Sigmoid colon (tissue), 7 donors: ENCODE measurements around the gene SI. TPM values are rescaled to one million over a fixed set of nuclear protein-coding genes. Genes with fewer than 3 reads are reported as not detected.
"Not testable (repeated sequence)": the region's sequence is repeated elsewhere in the genome, so short reads cannot be mapped to it uniquely, and the experiment has no call there.

Source experiments
- DNase-seq: peaks from one replicate; pipeline ENCODE4 v3.0.0-alpha.2; 2019
- H3K27ac ChIP-seq, 4 donors: fragments of 200-600 bp; sonication (generic); one replicate each; pipeline ENCODE4 v1.5.1; 2016 to 2019; ENCODE audit warnings: mild to moderate bottlenecking in 1 of 4
- H3K27me3 ChIP-seq, 3 donors: fragments of 200-600 bp; sonication (generic); one replicate each; pipeline ENCODE4 v1.5.1; 2019; ENCODE audit warnings: mild to moderate bottlenecking in 1 of 3
- H3K36me3 ChIP-seq, 4 donors: fragments of 200-600 bp; sonication (generic); one replicate each; pipeline ENCODE4 v1.5.1; 2016 to 2019
- H3K4me1 ChIP-seq, 4 donors: fragments of 200-600 bp; sonication (generic); one replicate each; pipeline ENCODE4 v1.5.1; 2017 to 2019
- H3K4me3 ChIP-seq, 4 donors: fragments of 200-600 bp; sonication (generic); one replicate each; pipeline ENCODE4 v1.5.1; 2017 to 2019; ENCODE audit warnings: mild to moderate bottlenecking in 2 of 4, moderate library complexity in 1 of 4
- H3K9me3 ChIP-seq, 4 donors: fragments of 200-600 bp in 3 of 4; sonication (generic) in 3 of 4; one replicate each; pipeline versions ENCODE4 v1.5.1 to v1.6.1; 2013 to 2019
- EP300 ChIP-seq, 4 donors: sonication (generic); formaldehyde crosslinking; IDR thresholded peaks; one replicate each; pipeline ENCODE4 v1.6.1; 2017; ENCODE audit warnings: antibody characterized with exemption in 4 of 4
- POLR2A ChIP-seq, 2 donors: fragments of 450-650 bp; IDR thresholded peaks; one replicate each; pipeline ENCODE4 v1.6.1; 2016; ENCODE audit warnings: antibody characterized with exemption in 2 of 2, mild to moderate bottlenecking in 2 of 2, moderate library complexity in 2 of 2
- POLR2AphosphoS5 ChIP-seq, 4 donors: sonication (generic); formaldehyde crosslinking; IDR thresholded peaks; one replicate each; pipeline ENCODE4 v1.6.1; 2017; ENCODE audit warnings: antibody characterized with exemption in 4 of 4
- WGBS, 2 donors: extraction: QIAGEN DNeasy Blood & Tissue Kit; methylation state at CpG; one replicate each; pipeline ENCODE4 v1.1.7; 2013; 5-methylcytosine and 5-hydroxymethylcytosine counted together
- intact Hi-C: fragments of 100-400 bp; cut with DNase I; formaldehyde crosslinking; loops from one replicate; pipeline ENCODE4 v1.15.1; 2023
- polyA plus RNA-seq, 3 donors: library from polyadenylated mRNA; stranded (reverse); fragments of 200-250 nt; gene quantifications; one replicate each; pipeline ENCODE4 v1.2.3, GENCODE V29; 2013
- total RNA-seq, 4 donors: library from RNA; depleted of rRNA; stranded (reverse); fragments of >200 nt; gene quantifications; one replicate each; pipeline ENCODE4 v1.1.0, GENCODE V29; 2016
- TF ChIP-seq, protein P1 (sequence below), 4 experiments: fragments of 450-650 bp in 3 of 4; fragments of 200-600 bp in 1 of 4; IDR thresholded peaks; one replicate each; pipeline ENCODE4 v1.5.1; 2016 to 2019; ENCODE audit warnings: antibody characterized with exemption in 4 of 4, mild to moderate bottlenecking in 3 of 4, moderate library complexity in 2 of 4
- donor health status: healthy with polysubstance abuse.
- donor health status: Bipolar disorder and iron deficiency.
- donor health status: healthy.

Gene SI
- total and polyA plus RNA-seq, 7 donors = under 0.01 to 8.8 (median 3.5) TPM; not detected in 3

DNA sequence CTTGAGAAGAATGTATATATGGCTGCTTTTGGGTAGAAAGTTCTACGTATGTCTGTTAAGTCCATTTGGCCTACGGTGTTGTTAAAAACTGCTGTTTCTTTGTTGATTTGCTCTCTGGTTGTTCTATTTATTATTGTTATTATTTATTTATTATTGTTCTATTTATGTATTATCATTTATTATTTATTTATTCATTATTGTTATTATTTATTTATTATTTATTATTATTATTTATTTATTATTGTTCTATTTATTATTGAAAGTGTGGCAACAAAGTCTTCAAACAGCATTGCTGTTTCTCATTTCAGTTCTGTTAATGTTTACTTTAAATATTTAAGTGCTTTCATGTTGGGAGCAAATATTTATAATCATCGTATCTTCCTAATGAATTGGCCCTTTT is 66.7 kb downstream of the SI start:
- TF ChIP-seq, protein P1, sequence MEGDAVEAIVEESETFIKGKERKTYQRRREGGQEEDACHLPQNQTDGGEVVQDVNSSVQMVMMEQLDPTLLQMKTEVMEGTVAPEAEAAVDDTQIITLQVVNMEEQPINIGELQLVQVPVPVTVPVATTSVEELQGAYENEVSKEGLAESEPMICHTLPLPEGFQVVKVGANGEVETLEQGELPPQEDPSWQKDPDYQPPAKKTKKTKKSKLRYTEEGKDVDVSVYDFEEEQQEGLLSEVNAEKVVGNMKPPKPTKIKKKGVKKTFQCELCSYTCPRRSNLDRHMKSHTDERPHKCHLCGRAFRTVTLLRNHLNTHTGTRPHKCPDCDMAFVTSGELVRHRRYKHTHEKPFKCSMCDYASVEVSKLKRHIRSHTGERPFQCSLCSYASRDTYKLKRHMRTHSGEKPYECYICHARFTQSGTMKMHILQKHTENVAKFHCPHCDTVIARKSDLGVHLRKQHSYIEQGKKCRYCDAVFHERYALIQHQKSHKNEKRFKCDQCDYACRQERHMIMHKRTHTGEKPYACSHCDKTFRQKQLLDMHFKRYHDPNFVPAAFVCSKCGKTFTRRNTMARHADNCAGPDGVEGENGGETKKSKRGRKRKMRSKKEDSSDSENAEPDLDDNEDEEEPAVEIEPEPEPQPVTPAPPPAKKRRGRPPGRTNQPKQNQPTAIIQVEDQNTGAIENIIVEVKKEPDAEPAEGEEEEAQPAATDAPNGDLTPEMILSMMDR (IDR thresholded peaks at IDR 0.05) = no peak
- no peak for TF ChIP-seq POLR2AphosphoS5 (IDR thresholded peaks at IDR 0.05)
- TF ChIP-seq EP300 (IDR thresholded peaks at IDR 0.05) = no peak
- TF ChIP-seq POLR2A (IDR thresholded peaks at IDR 0.05) = no peak
- WGBS, 2 donors = 93 to 97% methylated on average over 3 of the region's 3 CpGs

DNA sequence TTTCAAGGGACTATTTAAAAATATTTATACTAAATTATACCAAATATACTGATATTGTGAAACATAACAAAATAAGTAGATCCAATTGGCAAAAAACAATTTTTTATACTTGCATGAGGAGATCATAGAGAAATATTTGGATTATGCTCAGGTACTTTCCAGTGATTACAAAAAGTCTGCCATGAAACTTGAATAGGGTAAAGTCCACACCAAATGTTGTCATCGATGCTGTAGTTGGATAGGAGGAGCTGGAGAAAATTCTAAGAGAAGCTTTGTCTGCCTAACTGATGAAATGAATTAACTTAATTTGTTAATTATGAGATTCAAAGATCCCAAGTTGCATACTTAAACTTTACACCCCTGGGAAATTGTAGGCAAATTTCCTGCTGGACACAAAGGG is 93.3 kb downstream of the SI start:
- no peak overlapping the region for H3K4me3 ChIP-seq
- no peak overlapping the region for H3K27ac ChIP-seq
- no peaks in the 10 kb centered on the region for H3K4me1 ChIP-seq
- H3K27me3 ChIP-seq = no peaks in the 10 kb centered on the region
- no peaks in the 10 kb centered on the region for H3K9me3 ChIP-seq
- no peak for TF ChIP-seq POLR2A (IDR thresholded peaks at IDR 0.05)
- TF ChIP-seq, protein P1 (IDR thresholded peaks at IDR 0.05) = no peak
- no peak for TF ChIP-seq POLR2AphosphoS5 (IDR thresholded peaks at IDR 0.05)
- no peak for TF ChIP-seq EP300 (IDR thresholded peaks at IDR 0.05)
- no peaks in the 10 kb centered on the region for H3K36me3 ChIP-seq
- WGBS, 2 donors = 18 to 64% methylated on average over 1 of the region's 1 CpG
- no peak for DNase-seq
- intact Hi-C loops = no loop called here

More for the DNA sequence above, 66.7 kb downstream of the SI start:
- no peaks in the 10 kb centered on the region for H3K27me3 ChIP-seq
- intact Hi-C loops = no loop called here
- no peak overlapping the region for H3K4me3 ChIP-seq
- H3K36me3 ChIP-seq = no peaks in the 10 kb centered on the region
- no peaks in the 10 kb centered on the region for H3K9me3 ChIP-seq
- H3K27ac ChIP-seq = no peak overlapping the region
- no peaks in the 10 kb centered on the region for H3K4me1 ChIP-seq
- DNase-seq = no peak

DNA sequence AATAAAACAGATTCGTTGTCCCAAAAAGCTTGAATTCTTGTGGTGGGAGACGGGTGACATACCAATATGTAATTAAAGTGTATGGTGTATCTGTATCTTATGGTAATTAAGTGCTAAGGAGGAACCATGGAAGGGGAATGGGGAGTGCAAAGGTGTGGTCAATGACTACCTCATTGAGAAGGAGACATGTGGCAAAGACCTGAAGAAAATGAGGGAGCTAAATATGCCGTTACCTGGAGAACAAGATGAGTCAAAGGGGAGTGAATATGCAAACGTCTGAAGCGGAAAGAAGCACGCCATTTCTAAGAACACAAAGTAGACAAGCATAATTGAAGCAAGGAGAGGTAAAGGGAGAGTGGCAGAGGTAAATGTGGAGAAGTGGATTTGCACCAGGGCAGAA is 115.7 kb downstream of the SI start:
- H3K36me3 ChIP-seq = no peaks in the 10 kb centered on the region
- no peak overlapping the region for H3K27ac ChIP-seq
- no peaks in the 10 kb centered on the region for H3K27me3 ChIP-seq
- no peak for DNase-seq
- no peaks in the 10 kb centered on the region for H3K9me3 ChIP-seq
- no peak overlapping the region for H3K4me3 ChIP-seq
- H3K4me1 ChIP-seq = no peaks in the 10 kb centered on the region
- 89 to 91% methylated on average over 6 of the region's 6 CpGs for WGBS, 2 donors
- TF ChIP-seq, protein P1 (IDR thresholded peaks at IDR 0.05) = no peak
- TF ChIP-seq POLR2AphosphoS5 (IDR thresholded peaks at IDR 0.05) (no peak), EP300 (IDR thresholded peaks at IDR 0.05) (no peak), POLR2A (IDR thresholded peaks at IDR 0.05) (no peak)
- intact Hi-C loops = no loop called here

DNA sequence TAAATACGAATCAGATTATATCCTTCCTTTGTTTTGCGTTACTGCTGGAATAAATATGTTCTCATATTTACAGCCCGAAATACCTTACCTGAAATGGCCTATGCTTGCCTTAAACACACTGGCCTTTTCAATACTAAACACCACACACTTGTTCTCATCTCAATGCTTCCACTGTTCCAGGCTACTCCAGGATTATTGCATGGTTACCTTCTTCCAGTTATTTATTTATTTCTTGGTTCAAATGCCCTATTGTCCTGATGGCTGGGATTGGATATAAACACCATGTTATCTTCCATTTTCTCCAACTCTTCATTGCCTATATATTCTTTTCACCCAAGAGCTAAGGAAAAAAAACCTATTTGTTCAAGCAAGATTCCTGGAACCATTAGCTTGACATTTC is 125.3 kb downstream of the SI start:
- Histone ChIP-seq H3K4me1 (no peaks in the 10 kb centered on the region), H3K36me3 (no peaks in the 10 kb centered on the region), H3K27me3 (no peaks in the 10 kb centered on the region), H3K9me3 (no peaks in the 10 kb centered on the region), H3K4me3 (no peak overlapping the region), H3K27ac (no peak overlapping the region)
- intact Hi-C loops = no loop called here
- 89 to 90% methylated on average over 3 of the region's 3 CpGs for WGBS, 2 donors
- no peak for TF ChIP-seq EP300 (IDR thresholded peaks at IDR 0.05)
- no peak for TF ChIP-seq POLR2AphosphoS5 (IDR thresholded peaks at IDR 0.05)
- TF ChIP-seq POLR2A (IDR thresholded peaks at IDR 0.05) = no peak
- TF ChIP-seq, protein P1 (IDR thresholded peaks at IDR 0.05) = no peak
- no peak for DNase-seq

DNA sequence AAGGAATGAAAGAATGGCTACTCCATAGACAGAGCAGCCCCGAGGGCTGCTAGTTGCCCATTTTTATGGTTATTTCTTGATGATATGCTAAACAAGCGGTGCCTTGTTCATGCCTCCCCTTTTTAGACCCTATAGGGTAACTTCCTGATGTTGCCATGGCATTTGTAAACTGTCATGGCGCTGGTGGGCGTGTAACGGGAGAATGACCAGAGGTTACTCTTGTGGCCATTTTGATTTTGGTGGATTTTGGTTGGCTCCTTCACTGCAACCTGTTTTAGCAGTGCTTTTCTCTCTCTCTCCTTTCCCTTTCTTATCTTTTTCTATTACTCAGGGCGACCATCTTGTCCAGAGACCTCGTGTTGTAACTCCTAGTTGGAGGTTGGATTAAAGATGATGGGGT is 126.9 kb downstream of the SI start:
- H3K27ac ChIP-seq, H3K9me3 ChIP-seq, H3K4me1 ChIP-seq, DNase-seq, intact Hi-C loops, H3K4me3 ChIP-seq, H3K27me3 ChIP-seq, H3K36me3 ChIP-seq: not testable (repeated sequence)
- WGBS, 2 donors = 90 to 91% methylated on average over 7 of the region's 7 CpGs
